GM21576 (cell line): Measurements from ENCODE around the gene B3GNT3.
"Not testable (repeated sequence)": the region's sequence is repeated elsewhere in the genome, so short reads cannot be mapped to it uniquely, and the experiment has no call there.

ENCODE experiments used
- ATAC-seq: cut with Tn5 transposase; IDR thresholded peaks from one replicate; pipeline ENCODE4 v1.9.1; 2021; ENCODE audit warnings: mild to moderate bottlenecking, moderate library complexity; ENCODE audit not compliant: unreplicated experiment

Gene B3GNT3

GRCh38 chr19:17766543-17767131 is 28.3 kb upstream of the B3GNT3 start:
- ATAC-seq, result no peak

GRCh38 chr19:17767559-17767958 is 27.4 kb upstream of the B3GNT3 start:
- no peak for ATAC-seq

DNA sequence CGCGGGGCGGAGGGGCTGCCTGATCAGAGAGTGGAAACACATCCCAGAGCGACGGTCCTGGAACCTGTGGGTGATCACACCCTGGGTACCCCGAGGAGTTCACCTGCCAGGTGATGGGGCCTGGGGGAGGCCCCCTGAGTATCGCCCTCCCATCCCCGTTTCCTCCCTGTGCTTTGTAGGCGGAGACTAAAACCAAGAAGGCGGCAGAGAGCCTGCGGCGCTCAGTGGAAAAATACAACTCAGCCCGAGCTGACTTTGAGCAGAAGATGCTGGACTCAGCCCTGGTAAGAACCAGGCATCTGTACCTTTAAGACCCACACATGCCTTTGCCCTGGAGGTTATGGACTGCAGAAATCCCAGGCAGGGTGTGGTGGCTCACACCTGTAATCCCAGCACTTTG is 24.3 kb upstream of the B3GNT3 start:
- no peak for ATAC-seq

- ATAC-seq, result no peak
Measured at GRCh38 chr19:17772172-17772571, 22.8 kb upstream of the B3GNT3 start.

DNA sequence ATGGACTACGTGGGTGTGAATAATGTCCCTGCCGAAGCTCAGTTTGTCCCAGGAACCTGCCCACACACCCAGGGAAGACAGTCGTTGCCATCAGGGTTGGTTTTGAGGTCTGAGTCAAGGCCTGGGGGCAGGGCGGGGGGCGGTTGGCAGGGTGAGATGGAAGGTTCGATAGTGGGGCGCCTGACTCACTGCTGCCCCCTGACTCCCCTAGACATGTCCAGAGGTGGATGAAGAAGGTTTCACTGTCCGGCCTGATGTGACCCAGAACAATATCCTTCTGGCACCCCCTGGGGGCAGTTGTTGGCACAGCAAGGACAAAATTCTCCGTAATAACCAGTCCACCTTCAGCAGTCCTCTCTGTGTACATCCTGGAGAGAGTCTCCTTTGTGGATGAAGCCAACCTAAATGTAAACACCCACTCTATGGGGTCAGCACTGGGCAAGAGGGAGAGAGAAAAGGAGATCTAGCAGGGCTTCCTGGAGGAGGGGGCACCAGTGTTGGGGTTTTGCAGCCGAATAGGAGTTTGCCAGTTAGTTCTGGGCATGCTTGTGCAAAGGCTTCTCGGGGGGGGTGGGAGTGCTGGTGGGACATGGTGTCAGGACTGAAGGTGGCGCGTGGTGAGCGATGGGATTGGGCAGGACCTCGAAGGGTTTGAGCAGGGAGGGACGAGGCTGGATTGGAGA is 19.6 kb upstream of the B3GNT3 start:
- no peak for ATAC-seq

GRCh38 chr19:17775991-17776803 is 18.7 kb upstream of the B3GNT3 start:
- peak; percentile 53 for ATAC-seq

DNA sequence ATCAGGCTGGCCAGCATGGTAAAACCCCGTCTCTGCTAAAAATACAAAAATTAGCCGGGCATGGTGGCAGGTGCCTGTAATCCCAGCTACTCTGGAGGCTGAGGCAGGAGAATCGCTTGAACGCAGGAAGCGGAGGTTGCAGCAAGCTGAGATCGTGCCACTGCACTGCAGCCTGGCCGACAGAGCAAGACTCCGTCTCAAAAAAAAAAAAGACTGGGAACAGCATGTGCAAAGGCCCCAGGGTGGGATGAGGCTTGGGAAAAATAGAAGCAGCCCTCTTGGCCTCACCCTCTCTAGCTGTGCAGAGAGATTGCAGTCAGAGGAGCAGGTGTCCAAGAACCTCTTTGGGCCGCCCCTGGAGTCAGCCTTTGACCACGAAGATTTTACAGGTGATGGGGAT is 17.1 kb upstream of the B3GNT3 start:
- ATAC-seq, result not testable (repeated sequence)

- no peak for ATAC-seq
Measured at GRCh38 chr19:17778251-17778967, 16.5 kb upstream of the B3GNT3 start.

DNA sequence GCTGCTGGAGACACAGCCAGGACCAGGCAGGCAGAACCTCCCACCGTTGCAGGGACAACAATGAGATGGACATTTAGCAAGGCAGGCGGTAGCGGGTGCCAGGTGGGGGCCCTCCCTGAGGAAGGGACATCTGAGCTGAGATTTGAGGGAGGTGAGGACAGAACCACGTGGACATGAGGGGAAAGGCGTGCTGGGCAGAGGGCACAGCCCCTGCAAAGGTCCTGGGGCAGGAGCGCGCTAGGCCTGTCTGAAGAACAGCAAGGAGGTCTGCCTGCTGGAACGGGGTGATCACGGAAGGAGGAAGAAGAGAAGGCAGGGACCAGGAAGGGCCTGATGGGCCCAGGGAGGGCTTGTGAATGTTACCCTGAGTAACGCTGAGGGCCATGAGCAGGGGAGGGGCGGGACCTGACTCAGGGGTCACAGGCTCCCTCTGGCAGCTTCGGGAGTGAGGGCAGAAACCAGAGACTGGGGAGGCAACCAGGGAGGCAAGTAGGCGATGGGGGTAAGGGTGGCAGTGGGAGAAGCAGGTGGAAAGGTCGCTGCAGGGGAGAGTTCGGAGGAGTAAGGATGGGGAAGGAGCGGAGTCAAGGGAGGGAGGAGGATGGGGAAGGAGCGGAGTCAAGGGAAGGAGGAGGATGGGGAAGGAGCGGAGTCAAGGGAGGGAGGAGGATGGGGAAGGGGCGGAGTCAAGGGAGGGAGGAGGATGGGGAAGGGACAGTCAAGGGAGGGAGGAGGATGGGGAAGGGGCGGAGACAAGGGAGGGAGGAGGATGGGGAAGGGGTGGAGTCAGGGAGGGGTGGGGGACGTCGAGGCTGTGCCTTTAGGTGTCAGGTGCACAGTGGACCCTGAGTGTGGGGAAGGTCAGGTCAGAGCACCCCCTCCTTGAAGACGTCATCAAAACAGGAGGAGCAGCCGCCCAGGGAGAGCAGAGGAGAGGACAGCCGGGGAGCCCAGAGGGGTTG is 15.7 kb upstream of the B3GNT3 start:
- ATAC-seq, result no peak

GRCh38 chr19:17780781-17781180 is 14.2 kb upstream of the B3GNT3 start:
- ATAC-seq, result no peak

GRCh38 chr19:17783721-17784120 is 11.2 kb upstream of the B3GNT3 start:
- ATAC-seq, result not testable (repeated sequence)

DNA sequence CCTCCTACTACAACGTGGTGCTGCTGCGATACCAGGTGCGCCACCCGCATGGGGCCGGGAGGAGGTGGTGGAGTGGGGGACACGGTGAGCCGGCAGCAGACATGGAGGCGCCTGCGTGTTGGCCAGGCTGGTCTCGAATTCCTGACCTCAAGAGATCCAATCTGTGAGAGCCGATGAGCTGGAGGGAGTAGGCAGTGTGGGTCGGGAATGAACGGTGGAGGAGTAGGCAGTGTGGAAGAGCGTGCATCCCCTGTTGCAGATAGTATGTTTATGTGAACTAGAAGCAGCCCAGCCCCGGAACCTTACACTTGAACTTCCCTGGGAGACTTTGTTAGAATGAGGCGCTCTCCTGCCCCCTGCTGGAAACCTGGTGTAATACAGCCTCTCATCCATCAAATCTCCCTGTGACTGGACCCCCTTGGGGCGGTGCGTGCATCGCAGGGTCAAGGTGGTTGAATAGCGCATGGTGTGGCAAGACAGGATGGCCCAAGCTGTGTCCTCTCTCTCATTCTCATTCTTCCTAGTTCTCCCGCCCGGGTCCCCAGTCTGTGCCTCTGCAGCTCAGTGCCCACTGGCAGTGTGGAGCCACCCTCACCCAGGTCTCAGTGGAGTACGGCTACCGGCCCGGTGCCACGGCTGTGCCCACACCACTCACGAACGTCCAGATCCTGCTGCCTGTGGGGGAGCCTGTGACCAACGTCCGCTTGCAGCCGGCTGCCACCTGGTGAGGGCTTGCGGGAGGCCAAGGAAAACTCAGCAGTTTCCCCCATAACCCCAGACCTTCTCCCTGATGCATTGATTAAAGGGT is 10.5 kb upstream of the B3GNT3 start:
- ATAC-seq, result no peak

- no peak for ATAC-seq
Measured at GRCh38 chr19:17787274-17787913, 7.5 kb upstream of the B3GNT3 start.

DNA sequence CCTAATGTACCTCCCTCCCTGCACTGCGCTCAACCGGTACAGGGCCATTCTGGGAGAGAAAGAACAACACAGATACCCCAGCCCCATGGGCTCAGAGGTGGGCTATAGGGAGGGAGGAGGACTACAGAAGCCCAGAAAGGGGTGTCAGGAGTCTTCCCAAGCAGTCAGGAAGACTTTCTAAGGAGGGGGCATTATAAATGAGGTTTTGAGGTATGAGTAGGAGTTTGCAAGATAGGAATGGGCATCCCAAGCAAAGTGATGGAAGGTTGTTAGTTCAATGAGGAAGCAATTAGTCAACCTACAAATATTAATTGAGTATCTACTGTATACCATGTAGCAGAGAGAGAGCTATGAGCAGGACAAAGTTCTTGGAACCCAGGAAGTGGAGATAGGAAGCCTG is 6.3 kb upstream of the B3GNT3 start:
- no peak for ATAC-seq

GRCh38 chr19:17790059-17790780 is 4.7 kb upstream of the B3GNT3 start:
- ATAC-seq, result no peak

DNA sequence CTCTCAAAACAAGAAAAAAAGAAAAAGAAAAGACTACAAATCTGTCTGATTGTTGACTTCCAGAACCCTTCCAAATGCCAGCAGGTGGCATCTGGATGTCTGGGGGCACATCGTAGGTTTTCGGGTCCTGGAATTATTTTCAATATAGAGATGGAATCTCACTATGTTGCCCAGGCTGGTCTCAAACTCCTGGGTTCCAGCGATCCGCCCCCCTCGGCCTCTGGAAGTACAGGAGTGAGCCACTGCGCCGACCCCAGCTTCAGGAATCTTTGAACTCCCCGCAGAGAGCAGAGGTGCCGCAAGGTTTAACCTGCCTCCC is 567 bp upstream of the B3GNT3 start:
- no peak for ATAC-seq

- ATAC-seq, result no peak
Measured at GRCh38 chr19:17795495-17795856, 538 bp downstream of the B3GNT3 start.

- no peak for ATAC-seq
Measured at GRCh38 chr19:17796013-17796837, 1.3 kb downstream of the B3GNT3 start.
